Measurements from ENCODE around the gene ZNF407.

The ZNF407 gene

DNA sequence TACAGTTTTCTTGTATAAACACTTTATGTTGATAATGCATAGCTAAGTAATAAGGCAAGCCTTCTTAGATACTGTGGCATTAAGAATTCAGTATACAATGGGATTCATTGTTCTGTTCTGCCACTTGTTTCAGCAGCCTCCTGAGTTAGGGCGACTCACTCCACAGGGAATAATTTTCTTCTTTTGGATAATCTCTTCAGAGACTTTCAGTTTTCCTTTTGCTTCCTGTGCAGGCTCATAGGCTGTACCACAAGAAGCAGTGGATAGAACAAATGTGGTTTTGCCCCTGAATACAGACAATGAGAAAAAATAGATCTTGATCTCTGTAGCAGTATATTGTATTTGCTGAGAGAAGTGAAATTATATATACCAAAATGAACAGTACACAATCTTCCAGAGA lies 298.0 kb downstream of the ZNF407 start:
- no peak for TF ChIP-seq CREB1 (IDR thresholded peaks at IDR 0.05; ENCODE audit: low read depth)
- no peak for TF ChIP-seq TEAD4 (IDR thresholded peaks at IDR 0.05)
- TF ChIP-seq YY1 (IDR thresholded peaks at IDR 0.05; ENCODE audit: low read depth), result no peak
- no peak for TF ChIP-seq TCF12 (IDR thresholded peaks at IDR 0.05; ENCODE audit: low read depth)
- TF ChIP-seq FOXM1 (IDR thresholded peaks at IDR 0.05; ENCODE audit: borderline replicate concordance, low read depth), result no peak
- TF ChIP-seq EP300 (IDR thresholded peaks at IDR 0.05; ENCODE audit: borderline replicate concordance), result no peak
- no peak for TF ChIP-seq NFIC (IDR thresholded peaks at IDR 0.05)
- TF ChIP-seq EGR1 (IDR thresholded peaks at IDR 0.05), result no peak
- TF ChIP-seq CEBPB (IDR thresholded peaks at IDR 0.05), result no peak
- TF ChIP-seq, protein P1, sequence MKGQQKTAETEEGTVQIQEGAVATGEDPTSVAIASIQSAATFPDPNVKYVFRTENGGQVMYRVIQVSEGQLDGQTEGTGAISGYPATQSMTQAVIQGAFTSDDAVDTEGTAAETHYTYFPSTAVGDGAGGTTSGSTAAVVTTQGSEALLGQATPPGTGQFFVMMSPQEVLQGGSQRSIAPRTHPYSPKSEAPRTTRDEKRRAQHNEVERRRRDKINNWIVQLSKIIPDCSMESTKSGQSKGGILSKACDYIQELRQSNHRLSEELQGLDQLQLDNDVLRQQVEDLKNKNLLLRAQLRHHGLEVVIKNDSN (IDR thresholded peaks at IDR 0.05), result no peak

DNA sequence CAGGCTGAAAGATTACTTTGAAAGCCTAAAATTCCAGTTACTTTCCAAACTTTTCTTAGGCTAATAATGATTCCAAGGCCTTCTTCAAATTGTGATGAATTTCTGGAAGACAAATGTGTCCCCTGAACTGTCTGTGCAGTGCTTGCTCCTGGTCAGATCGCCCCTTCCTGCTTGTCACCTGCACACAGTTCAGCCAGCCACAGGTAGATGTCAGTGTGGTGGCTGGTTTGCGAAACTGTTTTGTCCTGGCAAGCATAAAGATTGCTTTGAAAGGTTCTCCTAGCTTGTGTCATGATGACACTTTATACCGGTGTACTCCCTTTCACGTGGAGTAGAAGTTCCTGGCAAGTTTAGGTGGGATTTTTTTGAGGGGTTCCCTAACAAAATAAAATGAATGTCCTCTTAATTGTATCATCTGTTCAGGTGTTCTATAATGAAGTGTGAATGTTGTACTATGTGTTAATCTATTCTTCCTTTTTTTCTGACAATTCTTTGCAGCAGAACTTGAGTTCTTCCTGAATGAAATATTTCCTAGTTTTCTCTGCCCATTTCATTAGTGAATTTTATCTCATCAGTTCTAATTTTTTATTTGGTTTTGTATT lies 298.8 kb downstream of the ZNF407 start:
- TF ChIP-seq, protein P1 (IDR thresholded peaks at IDR 0.05), result no peak
- TF ChIP-seq, protein P2, sequence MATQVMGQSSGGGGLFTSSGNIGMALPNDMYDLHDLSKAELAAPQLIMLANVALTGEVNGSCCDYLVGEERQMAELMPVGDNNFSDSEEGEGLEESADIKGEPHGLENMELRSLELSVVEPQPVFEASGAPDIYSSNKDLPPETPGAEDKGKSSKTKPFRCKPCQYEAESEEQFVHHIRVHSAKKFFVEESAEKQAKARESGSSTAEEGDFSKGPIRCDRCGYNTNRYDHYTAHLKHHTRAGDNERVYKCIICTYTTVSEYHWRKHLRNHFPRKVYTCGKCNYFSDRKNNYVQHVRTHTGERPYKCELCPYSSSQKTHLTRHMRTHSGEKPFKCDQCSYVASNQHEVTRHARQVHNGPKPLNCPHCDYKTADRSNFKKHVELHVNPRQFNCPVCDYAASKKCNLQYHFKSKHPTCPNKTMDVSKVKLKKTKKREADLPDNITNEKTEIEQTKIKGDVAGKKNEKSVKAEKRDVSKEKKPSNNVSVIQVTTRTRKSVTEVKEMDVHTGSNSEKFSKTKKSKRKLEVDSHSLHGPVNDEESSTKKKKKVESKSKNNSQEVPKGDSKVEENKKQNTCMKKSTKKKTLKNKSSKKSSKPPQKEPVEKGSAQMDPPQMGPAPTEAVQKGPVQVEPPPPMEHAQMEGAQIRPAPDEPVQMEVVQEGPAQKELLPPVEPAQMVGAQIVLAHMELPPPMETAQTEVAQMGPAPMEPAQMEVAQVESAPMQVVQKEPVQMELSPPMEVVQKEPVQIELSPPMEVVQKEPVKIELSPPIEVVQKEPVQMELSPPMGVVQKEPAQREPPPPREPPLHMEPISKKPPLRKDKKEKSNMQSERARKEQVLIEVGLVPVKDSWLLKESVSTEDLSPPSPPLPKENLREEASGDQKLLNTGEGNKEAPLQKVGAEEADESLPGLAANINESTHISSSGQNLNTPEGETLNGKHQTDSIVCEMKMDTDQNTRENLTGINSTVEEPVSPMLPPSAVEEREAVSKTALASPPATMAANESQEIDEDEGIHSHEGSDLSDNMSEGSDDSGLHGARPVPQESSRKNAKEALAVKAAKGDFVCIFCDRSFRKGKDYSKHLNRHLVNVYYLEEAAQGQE (IDR thresholded peaks at IDR 0.05; ENCODE audit: low read depth), result no peak
- TF ChIP-seq TAF1 (IDR thresholded peaks at IDR 0.05; ENCODE audit: low read depth) (no peak), CEBPB (IDR thresholded peaks at IDR 0.05) (peak; percentile 71), YY1 (IDR thresholded peaks at IDR 0.05; ENCODE audit: low read depth) (no peak), EP300 (IDR thresholded peaks at IDR 0.05; ENCODE audit: borderline replicate concordance) (no peak), RAD21 (IDR thresholded peaks at IDR 0.05; ENCODE audit: low read depth) (peak; percentile 75)

DNA sequence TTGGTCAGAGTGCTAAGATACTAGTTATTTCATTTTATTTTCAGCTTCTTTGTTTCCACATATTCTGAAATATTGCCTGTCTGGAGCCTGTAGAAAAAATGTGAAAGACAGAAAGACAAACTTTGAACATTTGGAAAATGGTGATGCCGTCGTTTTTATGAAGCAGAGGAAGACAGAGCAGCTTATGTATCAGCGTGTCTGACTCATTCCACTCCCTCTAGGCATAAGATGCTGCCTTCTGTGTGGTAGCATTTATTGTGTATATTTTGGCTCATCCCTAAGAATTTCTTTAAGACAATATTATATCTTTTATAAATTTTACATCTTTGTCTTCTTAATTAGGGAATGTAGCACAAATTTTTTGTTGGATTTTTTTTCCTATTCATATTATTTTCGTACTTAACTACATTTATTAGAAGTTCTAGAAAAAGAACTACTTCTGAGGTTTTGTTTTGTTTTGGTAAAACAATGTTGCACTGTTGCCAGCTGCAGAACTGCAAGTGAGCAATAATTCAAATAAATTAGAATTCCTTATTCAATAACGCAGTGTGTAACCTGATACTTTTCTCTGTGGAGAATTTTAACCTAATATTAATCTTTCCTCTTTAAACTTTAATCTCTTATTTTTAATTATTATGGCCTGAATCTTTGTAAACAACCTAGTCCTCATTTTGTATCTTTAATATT lies 300.4 kb downstream of the ZNF407 start:
- TF ChIP-seq TAF1 (IDR thresholded peaks at IDR 0.05; ENCODE audit: low read depth) (no peak), CREB1 (IDR thresholded peaks at IDR 0.05; ENCODE audit: low read depth) (no peak), RAD21 (IDR thresholded peaks at IDR 0.05; ENCODE audit: low read depth) (no peak), NFIC (IDR thresholded peaks at IDR 0.05) (no peak), YY1 (IDR thresholded peaks at IDR 0.05; ENCODE audit: low read depth) (no peak), TCF12 (IDR thresholded peaks at IDR 0.05; ENCODE audit: low read depth) (no peak), EP300 (IDR thresholded peaks at IDR 0.05; ENCODE audit: borderline replicate concordance) (no peak), ZBTB7A (IDR thresholded peaks at IDR 0.05; ENCODE audit: low read depth) (no peak), CEBPB (IDR thresholded peaks at IDR 0.05) (no peak), EGR1 (IDR thresholded peaks at IDR 0.05) (no peak)
- TF ChIP-seq, protein P3, sequence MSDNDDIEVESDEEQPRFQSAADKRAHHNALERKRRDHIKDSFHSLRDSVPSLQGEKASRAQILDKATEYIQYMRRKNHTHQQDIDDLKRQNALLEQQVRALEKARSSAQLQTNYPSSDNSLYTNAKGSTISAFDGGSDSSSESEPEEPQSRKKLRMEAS (IDR thresholded peaks at IDR 0.05), result no peak
- TF ChIP-seq, protein P1 (IDR thresholded peaks at IDR 0.05), result no peak
- TF ChIP-seq, protein P2 (IDR thresholded peaks at IDR 0.05; ENCODE audit: low read depth), result no peak

DNA sequence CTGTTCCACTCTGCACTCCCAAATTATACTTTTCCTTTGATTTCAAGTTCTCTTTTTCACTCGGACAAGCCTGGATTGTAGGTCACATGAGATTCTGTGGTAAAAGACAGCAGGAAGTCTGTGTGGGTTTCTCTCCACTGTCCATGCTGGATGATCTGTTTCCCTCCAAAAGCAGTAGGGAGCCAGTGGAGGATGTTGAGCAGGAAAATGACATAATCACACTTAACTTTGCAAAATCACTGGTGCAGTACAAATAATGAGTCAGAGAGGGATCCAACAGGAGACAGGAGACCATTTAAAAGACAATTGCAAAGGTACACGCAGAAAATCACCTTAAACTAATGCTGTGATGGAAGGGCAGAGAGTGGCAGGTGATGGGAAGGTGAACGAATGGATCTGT lies 301.3 kb downstream of the ZNF407 start:
- TF ChIP-seq TCF12 (IDR thresholded peaks at IDR 0.05; ENCODE audit: low read depth) (no peak), ZBTB7A (IDR thresholded peaks at IDR 0.05; ENCODE audit: low read depth) (no peak), TAF1 (IDR thresholded peaks at IDR 0.05; ENCODE audit: low read depth) (no peak), FOXM1 (IDR thresholded peaks at IDR 0.05; ENCODE audit: borderline replicate concordance, low read depth) (no peak), YY1 (IDR thresholded peaks at IDR 0.05; ENCODE audit: low read depth) (no peak), EGR1 (IDR thresholded peaks at IDR 0.05) (no peak), NFIC (IDR thresholded peaks at IDR 0.05) (no peak), CEBPB (IDR thresholded peaks at IDR 0.05) (no peak), EP300 (IDR thresholded peaks at IDR 0.05; ENCODE audit: borderline replicate concordance) (no peak), CREB1 (IDR thresholded peaks at IDR 0.05; ENCODE audit: low read depth) (no peak)
- TF ChIP-seq, protein P3 (IDR thresholded peaks at IDR 0.05), result no peak
- TF ChIP-seq, protein P2 (IDR thresholded peaks at IDR 0.05; ENCODE audit: low read depth), result no peak
- TF ChIP-seq, protein P1 (IDR thresholded peaks at IDR 0.05), result no peak

All from Ishikawa (cell line).